Memory B cell (primary cell): ENCODE results near the gene POLE.
"Not testable (repeated sequence)": the region's sequence is repeated elsewhere in the genome, so short reads cannot be mapped to it uniquely, and the experiment has no call there.

ENCODE experiments used
- ATAC-seq: fragments of 150-1000 bp; cut with Tn5 transposase; 2 replicates; pipeline ENCODE4 v1.10.0; 2021; ENCODE audit warnings: low read depth, mild to moderate bottlenecking, moderate library complexity
- DNase-seq, 2 donors: peaks; one replicate each; pipeline ENCODE4 v3.0.0; 2022; ENCODE audit warnings: low spot score in 2 of 2
- H3K27ac Mint-ChIP-seq: one replicate; pipeline ENCODE4 v1.8.0; 2022; ENCODE audit warnings: mild to moderate bottlenecking, moderate library complexity, mixed read lengths
- H3K27me3 Mint-ChIP-seq: one replicate; pipeline ENCODE4 v1.8.0; 2022; ENCODE audit warnings: mixed read lengths
- H3K36me3 Mint-ChIP-seq: one replicate; pipeline ENCODE4 v1.8.0; 2022; ENCODE audit warnings: mild to moderate bottlenecking, mixed read lengths
- H3K4me1 Mint-ChIP-seq: one replicate; pipeline ENCODE4 v1.8.0; 2022; ENCODE audit warnings: mixed read lengths
- H3K4me3 Mint-ChIP-seq: one replicate; pipeline ENCODE4 v1.8.0; 2022; ENCODE audit warnings: mild to moderate bottlenecking, moderate library complexity, mixed read lengths
- H3K9me3 Mint-ChIP-seq: one replicate; pipeline ENCODE4 v1.8.0; 2022; ENCODE audit warnings: mixed read lengths

The POLE gene

GRCh38 chr12:132710043-132710404, 22.9 kb upstream of the POLE start:
- peak overlapping the region; percentile 95 for H3K4me3 Mint-ChIP-seq
- DNase-seq: peak in 1 of 2 donors; percentile 49
- peaks cover 9% of the 10 kb centered on the region for H3K9me3 Mint-ChIP-seq
- H3K4me1 Mint-ChIP-seq: peaks cover 13% of the 10 kb centered on the region
- ATAC-seq: no peak
- H3K27me3 Mint-ChIP-seq: no peaks in the 10 kb centered on the region
- peak overlapping the region; percentile 98 for H3K27ac Mint-ChIP-seq
- H3K36me3 Mint-ChIP-seq: peaks cover 11% of the 10 kb centered on the region

DNA sequence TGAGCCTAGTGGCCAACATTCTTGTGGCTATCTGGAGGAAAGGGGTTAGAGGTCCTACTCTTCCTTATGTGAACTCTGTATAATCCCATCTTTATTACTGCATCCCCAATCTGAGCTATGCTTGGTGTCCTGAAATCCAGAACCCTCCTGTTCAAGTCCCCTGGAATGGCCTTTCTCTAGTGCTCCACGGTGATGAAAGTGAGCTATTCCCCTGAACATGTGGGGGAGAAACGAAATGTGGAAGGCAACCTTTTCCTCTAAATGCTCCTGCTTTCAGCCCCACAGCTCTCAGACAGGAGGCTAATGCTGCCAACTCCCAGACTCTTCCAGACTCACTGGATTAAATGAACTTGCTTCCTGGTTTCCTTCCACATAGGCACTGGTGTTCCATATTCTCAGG, 21.0 kb upstream of the POLE start:
- no peak overlapping the region for H3K4me3 Mint-ChIP-seq

GRCh38 chr12:132707241-132707640, 20.1 kb upstream of the POLE start:
- no peak overlapping the region for H3K27ac Mint-ChIP-seq
- peaks cover 8% of the 10 kb centered on the region for H3K4me1 Mint-ChIP-seq
- ATAC-seq: no peak
- no peaks in the 10 kb centered on the region for H3K27me3 Mint-ChIP-seq
- no peak overlapping the region for H3K4me3 Mint-ChIP-seq
- peaks cover 9% of the 10 kb centered on the region for H3K9me3 Mint-ChIP-seq
- no peak for DNase-seq
- peaks cover 28% of the 10 kb centered on the region for H3K36me3 Mint-ChIP-seq

More for the DNA sequence above, 21.0 kb upstream of the POLE start:
- peaks cover 9% of the 10 kb centered on the region for H3K4me1 Mint-ChIP-seq
- H3K27ac Mint-ChIP-seq: peak overlapping the region; percentile 71
- peaks cover 9% of the 10 kb centered on the region for H3K9me3 Mint-ChIP-seq
- peaks cover 25% of the 10 kb centered on the region for H3K36me3 Mint-ChIP-seq
- DNase-seq: no peak
- ATAC-seq: no peak
- no peaks in the 10 kb centered on the region for H3K27me3 Mint-ChIP-seq

GRCh38 chr12:132703641-132704040, 16.5 kb upstream of the POLE start:
- Mint-ChIP-seq H3K36me3 (peaks cover 29% of the 10 kb centered on the region), H3K4me1 (peaks cover 9% of the 10 kb centered on the region), H3K4me3 (no peak overlapping the region), H3K9me3 (peaks cover 9% of the 10 kb centered on the region), H3K27ac (peak overlapping the region; percentile 23), H3K27me3 (no peaks in the 10 kb centered on the region)
- no peak for DNase-seq
- no peak for ATAC-seq

DNA sequence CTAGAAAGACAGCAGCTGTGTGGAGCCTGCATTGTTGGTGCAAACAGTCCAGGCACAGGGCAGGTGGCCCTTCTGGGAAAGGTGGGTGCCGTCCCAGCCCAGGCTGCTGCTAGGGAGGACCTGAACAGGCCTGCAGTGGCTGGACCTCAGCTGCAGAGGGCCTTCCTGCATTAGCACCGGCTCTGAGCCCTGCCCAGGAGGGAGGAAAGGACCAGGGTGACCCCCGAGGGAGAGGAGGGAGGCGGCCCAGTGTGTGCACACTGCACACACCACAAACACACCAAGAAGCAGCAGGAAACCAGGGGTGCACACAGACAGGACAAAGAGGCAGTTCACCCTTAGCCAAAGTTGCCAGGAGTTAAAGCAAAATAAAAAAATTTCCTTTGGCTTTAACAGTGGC, 15.5 kb upstream of the POLE start:
- DNase-seq (no peak), ATAC-seq (no peak)
- Mint-ChIP-seq H3K4me3 (no peak overlapping the region), H3K4me1 (peaks cover 9% of the 10 kb centered on the region), H3K27ac (no peak overlapping the region), H3K9me3 (peaks cover 4% of the 10 kb centered on the region), H3K27me3 (no peaks in the 10 kb centered on the region), H3K36me3 (peaks cover 25% of the 10 kb centered on the region)

GRCh38 chr12:132700212-132700822, 13.2 kb upstream of the POLE start:
- Mint-ChIP-seq H3K27me3 (no peaks in the 10 kb centered on the region), H3K36me3 (peaks cover 21% of the 10 kb centered on the region), H3K4me1 (peaks cover 9% of the 10 kb centered on the region), H3K4me3 (no peak overlapping the region), H3K9me3 (no peaks in the 10 kb centered on the region), H3K27ac (peak overlapping the region; percentile 10)
- DNase-seq (no peak), ATAC-seq (no peak)

GRCh38 chr12:132698341-132698740, 11.2 kb upstream of the POLE start:
- Mint-ChIP-seq H3K4me3 (no peak overlapping the region), H3K27me3 (no peaks in the 10 kb centered on the region), H3K27ac (no peak overlapping the region), H3K4me1 (peaks cover 8% of the 10 kb centered on the region), H3K36me3 (peaks cover 7% of the 10 kb centered on the region), H3K9me3 (no peaks in the 10 kb centered on the region)
- ATAC-seq (no peak), DNase-seq (no peak)

DNA sequence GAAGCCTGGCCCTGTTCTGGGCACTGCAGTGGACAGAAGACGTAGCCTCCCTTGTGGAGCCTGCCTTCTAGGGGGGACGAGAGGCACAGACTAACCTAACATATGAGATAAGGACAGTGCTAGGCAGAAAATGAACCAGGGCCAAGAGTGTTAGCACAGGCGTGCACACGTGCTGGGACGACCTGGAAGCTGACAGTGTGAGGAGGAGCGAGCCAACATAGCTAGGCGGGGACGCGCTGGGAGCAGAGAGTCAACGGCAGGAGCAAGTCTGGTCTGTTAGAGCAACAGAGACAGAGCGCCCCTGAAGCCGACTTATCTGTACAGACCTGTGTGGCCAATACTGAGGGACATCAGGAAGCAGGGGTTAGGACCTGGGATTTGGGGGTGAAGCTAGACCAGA, 8.3 kb upstream of the POLE start:
- peaks cover 3% of the 10 kb centered on the region for H3K4me1 Mint-ChIP-seq
- ATAC-seq (no peak), DNase-seq (no peak)
- H3K4me3 Mint-ChIP-seq: no peak overlapping the region
- H3K27ac Mint-ChIP-seq: no peak overlapping the region
- H3K9me3 Mint-ChIP-seq: no peaks in the 10 kb centered on the region
- H3K36me3 Mint-ChIP-seq: peaks cover 1% of the 10 kb centered on the region
- no peaks in the 10 kb centered on the region for H3K27me3 Mint-ChIP-seq

- H3K9me3 Mint-ChIP-seq, ATAC-seq, H3K27ac Mint-ChIP-seq, H3K27me3 Mint-ChIP-seq, H3K4me1 Mint-ChIP-seq, H3K36me3 Mint-ChIP-seq, DNase-seq, H3K4me3 Mint-ChIP-seq: not testable (repeated sequence)
Observed at GRCh38 chr12:132694888-132695287, 7.7 kb upstream of the POLE start.

DNA sequence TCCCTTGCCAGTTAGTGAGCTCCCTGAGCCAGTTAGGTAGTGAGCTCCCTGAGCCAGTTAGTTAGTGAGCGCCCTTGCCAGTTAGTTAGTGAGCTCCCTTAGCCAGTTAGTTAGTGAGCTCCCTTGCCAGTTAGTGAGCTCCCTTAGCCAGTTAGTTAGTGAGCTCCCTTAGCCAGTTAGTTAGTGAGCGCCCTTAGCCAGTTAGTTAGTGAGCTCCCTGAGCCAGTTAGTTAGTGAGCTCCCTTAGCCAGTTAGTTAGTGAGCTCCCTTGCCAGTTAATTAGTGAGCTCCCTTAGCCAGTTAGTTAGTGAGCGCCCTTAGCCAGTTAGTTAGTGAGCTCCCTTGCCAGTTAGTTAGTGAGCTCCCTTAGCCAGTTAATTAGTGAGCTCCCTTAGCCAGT, 4.9 kb upstream of the POLE start:
- not testable (repeated sequence) for H3K27me3 Mint-ChIP-seq, ATAC-seq, H3K36me3 Mint-ChIP-seq, H3K9me3 Mint-ChIP-seq, DNase-seq, H3K27ac Mint-ChIP-seq, H3K4me3 Mint-ChIP-seq, H3K4me1 Mint-ChIP-seq

GRCh38 chr12:132690112-132690511, 3.0 kb upstream of the POLE start:
- H3K9me3 Mint-ChIP-seq: no peaks in the 10 kb centered on the region
- ATAC-seq (no peak), DNase-seq (no peak)
- peaks cover 7% of the 10 kb centered on the region for H3K4me1 Mint-ChIP-seq
- no peak overlapping the region for H3K27ac Mint-ChIP-seq
- no peaks in the 10 kb centered on the region for H3K27me3 Mint-ChIP-seq
- H3K36me3 Mint-ChIP-seq: no peaks in the 10 kb centered on the region
- no peak overlapping the region for H3K4me3 Mint-ChIP-seq

DNA sequence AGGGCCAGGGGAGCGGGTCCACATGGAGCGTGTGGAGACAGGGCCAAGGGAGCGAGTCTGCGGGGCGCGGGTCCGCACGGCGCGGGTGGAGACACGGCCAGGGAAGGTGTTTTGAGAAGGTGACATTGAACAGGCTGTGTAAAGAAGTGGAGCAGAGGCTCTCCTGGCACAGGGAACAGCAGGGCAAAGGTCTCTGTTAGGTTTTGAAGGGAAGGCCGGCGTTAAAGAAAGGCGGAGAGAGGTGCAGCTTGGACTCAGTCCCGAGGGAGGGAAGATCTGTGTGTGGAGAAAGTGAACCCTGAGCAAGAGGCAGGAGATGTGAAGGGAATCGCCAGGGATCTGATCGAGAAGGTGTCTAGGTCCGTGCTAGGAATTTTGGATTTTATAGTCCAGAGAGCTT, 2.1 kb upstream of the POLE start:
- Mint-ChIP-seq H3K9me3 (no peaks in the 10 kb centered on the region), H3K4me3 (peak overlapping the region; percentile 1), H3K27me3 (no peaks in the 10 kb centered on the region), H3K36me3 (no peaks in the 10 kb centered on the region), H3K27ac (no peak overlapping the region), H3K4me1 (peaks cover 9% of the 10 kb centered on the region)
- no peak for DNase-seq
- ATAC-seq: no peak

DNA sequence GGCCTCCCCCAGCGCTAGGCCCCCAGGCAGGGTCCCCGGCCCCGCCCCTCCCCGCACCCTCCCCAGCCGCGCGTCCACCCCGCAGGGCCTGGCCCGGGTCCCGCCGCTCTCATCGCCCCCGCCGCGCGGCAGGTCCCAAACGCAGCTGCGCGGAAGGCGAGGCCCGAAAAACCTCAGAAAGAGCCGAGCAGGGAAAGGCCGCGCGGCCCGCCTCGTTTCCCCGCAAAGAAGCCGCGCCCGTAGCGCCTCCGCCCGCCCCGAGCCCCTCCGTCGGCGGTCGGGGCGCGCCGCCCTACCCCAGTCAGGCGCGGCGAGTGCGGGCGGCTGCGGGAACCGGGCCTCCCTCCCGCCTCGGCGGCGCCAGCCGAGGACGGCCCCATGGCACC, 324 bp downstream of the POLE start:
- ATAC-seq (peak; percentile 46), DNase-seq (no peak)
- Mint-ChIP-seq H3K27ac (peak overlapping the region; percentile 60), H3K36me3 (no peaks in the 10 kb centered on the region), H3K4me3 (peak overlapping the region; percentile 88), H3K9me3 (no peaks in the 10 kb centered on the region), H3K27me3 (no peaks in the 10 kb centered on the region), H3K4me1 (peaks cover 12% of the 10 kb centered on the region)

DNA sequence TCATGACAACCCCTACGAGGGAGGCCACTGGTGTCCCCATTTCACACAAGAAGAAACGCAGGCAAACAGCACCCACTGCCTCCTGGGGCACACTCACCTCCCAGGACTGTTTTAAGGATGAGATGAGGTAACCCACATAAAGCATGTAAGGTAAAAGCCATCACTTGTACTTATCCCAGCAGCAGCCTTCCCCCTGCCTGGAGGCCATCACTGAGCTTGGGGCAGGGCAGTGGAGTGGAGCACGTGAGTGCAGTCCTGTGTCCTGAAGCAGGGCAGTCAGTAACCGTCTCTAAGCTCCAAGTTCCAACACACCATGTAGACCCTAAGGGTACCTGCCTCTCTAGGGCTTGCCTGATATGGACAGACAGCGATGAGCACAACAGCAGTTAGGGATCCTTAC, 1.7 kb downstream of the POLE start:
- H3K27ac Mint-ChIP-seq: no peak overlapping the region
- ATAC-seq (no peak), DNase-seq (no peak)
- H3K27me3 Mint-ChIP-seq: no peaks in the 10 kb centered on the region
- H3K36me3 Mint-ChIP-seq: no peaks in the 10 kb centered on the region
- H3K9me3 Mint-ChIP-seq: no peaks in the 10 kb centered on the region
- peaks cover 14% of the 10 kb centered on the region for H3K4me1 Mint-ChIP-seq
- H3K4me3 Mint-ChIP-seq: peak overlapping the region; percentile 47

- DNase-seq (no peak), ATAC-seq (no peak)
- H3K27me3 Mint-ChIP-seq: no peaks in the 10 kb centered on the region
- H3K4me3 Mint-ChIP-seq: no peak overlapping the region
- peaks cover 37% of the 10 kb centered on the region for H3K36me3 Mint-ChIP-seq
- peaks cover 2% of the 10 kb centered on the region for H3K4me1 Mint-ChIP-seq
- no peaks in the 10 kb centered on the region for H3K9me3 Mint-ChIP-seq
- H3K27ac Mint-ChIP-seq: no peak overlapping the region
Observed at GRCh38 chr12:132677492-132677891, 9.7 kb downstream of the POLE start.
